VCaP (cell line): ENCODE measurements around the gene TMEM138.

ENCODE experiments used
- H3K27ac ChIP-seq: fragments of 450-650 bp; 2 replicates; pipeline ENCODE4 v1.5.1; 2017
- CTCF ChIP-seq: fragments of 450-650 bp; conservative IDR thresholded peaks from 2 replicates; pipeline ENCODE4 v1.5.1; 2017; ENCODE audit warnings: mild to moderate bottlenecking, moderate library complexity

The TMEM138 gene

GRCh38 chr11:61413496-61413895, 51.3 kb downstream of the TMEM138 start:
- H3K27ac ChIP-seq, result no peak overlapping the region
- no peak for TF ChIP-seq CTCF

- H3K27ac ChIP-seq, result no peak overlapping the region
- TF ChIP-seq CTCF, result no peak
Observed at GRCh38 chr11:61414547-61414946, 52.4 kb downstream of the TMEM138 start.

- H3K27ac ChIP-seq, result no peak overlapping the region
- no peak for TF ChIP-seq CTCF
Observed at GRCh38 chr11:61415381-61415780, 53.2 kb downstream of the TMEM138 start.

- TF ChIP-seq CTCF, result no peak
- no peak overlapping the region for H3K27ac ChIP-seq
Observed at GRCh38 chr11:61416941-61417340, 54.8 kb downstream of the TMEM138 start.

- H3K27ac ChIP-seq, result no peak overlapping the region
- no peak for TF ChIP-seq CTCF
Observed at GRCh38 chr11:61417670-61418069, 55.5 kb downstream of the TMEM138 start.

- TF ChIP-seq CTCF, result no peak
- no peak overlapping the region for H3K27ac ChIP-seq
Observed at GRCh38 chr11:61418136-61418535, 56.0 kb downstream of the TMEM138 start.
